ENCODE measurements around the gene DUSP8. TPM values are rescaled to one million over a fixed set of nuclear protein-coding genes. Genes with fewer than 3 reads are reported as not detected.
"Not testable (repeated sequence)": the region's sequence is repeated elsewhere in the genome, so short reads cannot be mapped to it uniquely, and the experiment has no call there.

DUSP8 gene
- 3.2 TPM for polyA plus RNA-seq (ENCODE audit: insufficient read length)
- long read RNA-seq, donor 1, full-length matches to known transcripts: 2 of 2 reads
- long read RNA-seq, donor 1, partial matches to known transcripts: 0 of 2 reads
- long read RNA-seq, donor 1, other reads (novel, unspliced or antisense): 0 of 2 reads
- long read RNA-seq, donor 2: 0 reads
- long read RNA-seq, donor 3: 0 reads
- long read RNA-seq, donor 4: 0 reads
- long read RNA-seq, donor 5, full-length matches to known transcripts: 1 of 1 reads
- long read RNA-seq, donor 5, partial matches to known transcripts: 0 of 1 reads
- long read RNA-seq, donor 5, other reads (novel, unspliced or antisense): 0 of 1 reads
- long read RNA-seq, donor 6: 0 reads
- long read RNA-seq, donor 7, full-length matches to known transcripts: 2 of 2 reads
- long read RNA-seq, donor 7, partial matches to known transcripts: 0 of 2 reads
- long read RNA-seq, donor 7, other reads (novel, unspliced or antisense): 0 of 2 reads
- long read RNA-seq, donor 8, full-length matches to known transcripts: 1 of 1 reads
- long read RNA-seq, donor 8, partial matches to known transcripts: 0 of 1 reads
- long read RNA-seq, donor 8, other reads (novel, unspliced or antisense): 0 of 1 reads

- peak; percentile 77 for DNase-seq
Observed at GRCh38 chr11:1572197-1573076, at the start of gene DUSP8. TSS of gene DUSP8 (minus strand) at chr11:1572271. CDS start at chr11:1565826, 6,445 bp downstream.

DNA sequence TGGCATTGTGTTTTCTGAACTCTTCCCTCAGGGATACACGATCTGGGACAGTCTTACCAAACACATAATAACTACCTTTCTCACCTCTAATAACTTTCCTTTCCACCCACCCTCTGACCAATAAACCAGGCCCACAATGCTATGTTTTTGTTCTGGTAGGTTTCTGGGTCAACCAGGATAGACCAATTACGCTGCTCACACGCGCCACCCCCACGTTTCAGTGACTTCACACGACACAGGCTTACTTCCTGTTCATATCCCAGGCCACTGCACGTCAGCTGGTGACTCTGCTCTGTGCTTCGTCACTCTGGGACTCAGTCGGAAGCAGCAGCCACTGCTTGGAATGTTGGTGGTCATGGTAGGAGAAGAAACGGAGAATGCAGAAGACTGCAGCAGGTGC is 47.4 kb upstream of the DUSP8 start:
- no peak for DNase-seq

GRCh38 chr11:1618231-1618630 is 46.2 kb upstream of the DUSP8 start:
- no peak for DNase-seq

DNA sequence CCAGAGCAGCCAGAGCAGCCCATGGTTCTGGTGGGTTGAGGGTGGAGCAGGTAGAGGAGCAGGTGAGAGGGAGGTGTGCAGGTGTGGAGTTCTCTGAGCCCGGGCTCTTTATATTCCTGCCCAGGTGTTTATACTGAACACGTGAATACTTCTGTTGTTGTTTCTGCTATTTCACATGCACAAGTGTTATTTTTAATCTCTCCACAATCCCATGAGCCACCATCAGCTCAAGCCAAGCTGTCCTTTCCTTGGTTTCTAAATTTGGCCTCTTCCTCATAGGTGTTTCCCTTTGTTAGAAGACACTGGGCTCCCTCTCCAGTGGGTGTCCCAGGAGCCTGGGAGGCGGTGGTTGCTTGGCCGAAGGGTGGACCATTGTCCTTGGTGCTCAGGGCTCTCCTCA is 36.3 kb upstream of the DUSP8 start, which contains the start of gene KRTAP5-3:
TSS of gene KRTAP5-3 (minus strand) at position 101 of the 400 bp plus-strand sequence. CDS start at position 23, 78 bp downstream.
- DNase-seq: no peak

DNA sequence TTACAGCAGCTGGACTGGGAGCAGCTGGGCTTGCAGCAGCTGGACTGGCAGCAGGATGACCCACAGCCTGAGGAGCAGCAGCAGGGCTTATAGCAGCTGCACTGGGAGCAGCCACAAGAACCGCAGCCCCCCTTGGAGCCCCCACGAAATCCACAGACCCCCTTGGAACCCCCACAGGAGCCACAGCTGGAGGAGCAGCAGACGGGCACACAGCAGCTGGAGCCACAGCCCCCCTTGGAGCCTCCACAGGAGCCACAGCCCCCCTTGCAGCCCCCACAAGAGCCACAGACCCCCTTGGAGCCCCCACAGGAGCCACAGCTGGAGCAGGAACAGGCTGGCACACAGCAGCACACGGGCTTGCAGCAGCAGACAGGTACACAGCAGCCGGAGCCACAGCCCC is 35.8 kb upstream of the DUSP8 start:
- DNase-seq: not testable (repeated sequence)

DNA sequence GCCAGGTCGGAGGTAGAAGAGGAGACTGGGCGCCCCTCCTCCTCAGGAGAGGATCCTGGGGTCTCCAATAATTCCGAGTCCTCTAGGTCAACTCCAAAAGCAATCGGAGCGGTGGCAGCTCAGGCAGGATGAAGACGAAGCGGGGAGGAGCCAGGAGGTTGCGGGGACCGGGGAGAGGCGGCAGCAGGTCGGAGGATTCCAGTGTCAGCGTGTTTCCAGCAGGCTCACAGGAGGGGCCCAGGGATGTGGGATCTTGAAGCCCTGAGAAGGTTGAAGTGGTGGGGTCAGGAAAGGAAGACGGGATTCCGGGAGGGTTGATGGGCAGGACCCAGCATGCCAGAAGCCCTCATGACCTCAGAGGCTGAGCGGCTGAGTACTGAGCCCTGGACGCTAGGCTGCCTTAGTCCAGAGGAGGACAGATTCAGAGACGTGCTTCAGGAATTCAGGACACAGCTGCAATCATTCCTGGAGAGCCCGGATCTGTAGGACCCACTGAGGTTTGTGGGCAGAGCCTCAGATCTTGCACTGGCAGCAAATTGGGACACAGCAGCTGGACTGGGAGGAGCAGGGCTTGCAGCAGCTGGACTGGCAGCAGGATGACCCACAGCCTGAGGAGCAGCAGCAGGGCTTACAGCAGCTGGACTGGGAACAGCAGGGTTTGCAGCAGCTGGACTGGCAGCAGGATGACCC is 35.2 kb upstream of the DUSP8 start:
- not testable (repeated sequence) for DNase-seq

GRCh38 chr11:1605923-1606322 is 33.9 kb upstream of the DUSP8 start:
- DNase-seq: not testable (repeated sequence)

DNA sequence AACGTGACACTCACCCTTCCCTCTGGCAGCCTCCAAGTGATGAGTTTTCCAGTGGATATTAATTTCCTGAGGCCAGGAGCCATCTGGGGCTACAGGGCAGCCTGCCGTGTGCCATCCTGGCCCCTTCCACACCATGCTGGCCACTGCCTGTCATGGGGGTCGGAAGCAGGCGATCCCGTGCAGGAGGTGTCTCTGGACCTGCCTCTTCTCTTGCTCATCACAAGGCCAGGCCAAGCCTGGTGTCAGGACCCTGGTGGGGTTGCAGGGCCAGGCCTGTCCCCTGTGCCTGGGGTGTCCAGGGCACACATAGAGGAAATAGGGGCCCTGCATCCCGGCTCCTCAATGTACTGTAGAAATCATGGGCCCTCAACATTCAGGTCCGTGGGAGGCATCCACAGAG is 32.6 kb upstream of the DUSP8 start:
- DNase-seq: no peak

DNA sequence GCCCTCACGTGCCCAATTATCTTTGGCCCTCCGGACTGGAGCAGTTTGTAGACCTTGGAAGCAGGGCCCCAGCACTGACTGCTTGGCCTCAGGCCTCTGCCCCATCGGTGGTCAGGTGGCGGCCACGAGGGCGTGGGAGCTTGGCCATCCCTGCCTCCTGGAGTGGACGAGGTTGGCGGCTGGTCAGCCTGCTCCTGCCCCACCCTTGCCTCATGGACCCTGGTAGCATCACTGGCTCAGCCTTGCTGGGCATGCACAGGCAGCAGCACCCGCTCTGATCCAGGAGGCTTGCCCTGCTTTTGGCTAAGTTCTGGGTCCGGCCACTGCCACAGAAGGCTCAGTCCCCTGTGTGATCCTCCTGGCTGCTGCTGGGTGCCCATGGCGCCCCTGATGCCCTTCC is 32.1 kb upstream of the DUSP8 start:
- no peak for DNase-seq

DNA sequence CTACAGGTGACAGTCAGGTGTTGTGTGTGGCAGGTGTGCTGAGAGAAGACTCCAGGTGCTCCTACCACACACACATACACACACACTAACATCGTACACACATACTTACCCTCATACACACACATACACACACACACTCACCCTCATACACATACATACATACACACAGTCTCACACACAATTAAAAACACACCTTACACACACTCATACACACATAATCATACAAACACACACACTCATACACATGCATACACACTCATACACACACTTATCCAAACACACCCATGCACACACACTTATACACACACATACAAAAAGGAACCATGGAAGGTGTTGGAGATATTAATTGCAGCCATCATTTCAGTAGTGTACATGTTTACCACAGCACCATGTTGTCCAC is 31.6 kb upstream of the DUSP8 start:
- no peak for DNase-seq

DNA sequence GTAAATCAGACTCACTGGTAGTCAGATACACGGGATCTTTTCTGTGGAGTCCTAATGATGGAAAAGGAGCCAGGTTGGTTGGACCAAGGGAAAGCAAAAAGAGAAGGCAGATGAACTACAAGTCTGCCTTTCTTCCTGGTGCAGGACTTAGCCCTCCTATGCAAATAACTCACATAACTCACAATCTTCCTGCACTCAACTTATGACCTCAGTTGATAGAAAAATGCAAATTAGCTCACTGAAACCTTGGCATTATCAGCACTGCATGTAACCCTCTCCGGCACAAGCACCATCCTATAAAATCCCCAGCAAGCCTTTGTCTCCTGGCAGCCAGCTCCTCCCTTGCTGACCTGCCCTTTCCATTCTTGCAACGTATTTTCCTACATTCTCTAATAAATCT is 29.6 kb upstream of the DUSP8 start:
- not testable (repeated sequence) for DNase-seq

DNA sequence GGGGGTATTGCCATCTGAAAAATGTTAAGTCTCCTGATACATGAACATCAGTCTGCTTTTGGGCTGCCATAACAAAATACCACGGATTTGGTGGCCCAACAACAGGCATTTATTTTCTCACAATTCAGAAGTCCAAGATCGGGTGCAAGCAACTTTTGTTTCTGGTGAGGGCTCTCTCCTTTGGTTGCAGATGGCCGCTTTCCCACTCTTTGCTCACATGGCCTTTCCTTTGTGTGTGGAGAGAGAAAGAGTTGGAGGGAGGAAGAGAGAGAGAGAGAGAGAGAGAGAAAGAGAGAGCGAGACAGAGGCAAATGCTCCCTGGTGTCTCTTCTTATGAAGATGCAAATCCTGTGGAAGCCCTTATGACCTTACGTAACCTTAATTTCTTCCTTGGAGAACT is 28.6 kb upstream of the DUSP8 start:
- no peak for DNase-seq

DNA sequence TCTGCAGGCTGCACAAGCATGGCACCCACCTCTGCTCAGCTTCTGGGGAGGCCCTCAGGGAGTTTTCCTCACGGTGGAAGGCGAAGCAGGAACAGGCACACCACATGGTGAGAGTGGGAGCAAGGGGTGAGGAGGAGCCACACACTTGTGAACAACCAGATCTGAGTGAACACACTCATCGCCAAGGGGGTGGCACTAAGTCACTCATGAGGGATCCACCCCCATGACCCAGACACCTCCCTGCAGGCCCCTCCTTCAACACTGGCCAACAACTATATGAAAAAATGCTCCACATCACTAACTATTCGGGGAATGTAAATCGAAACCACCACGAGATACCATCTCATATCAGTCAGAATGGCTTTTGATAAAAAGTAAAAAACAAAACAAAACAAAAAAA is 26.7 kb upstream of the DUSP8 start:
- DNase-seq: no peak

DNA sequence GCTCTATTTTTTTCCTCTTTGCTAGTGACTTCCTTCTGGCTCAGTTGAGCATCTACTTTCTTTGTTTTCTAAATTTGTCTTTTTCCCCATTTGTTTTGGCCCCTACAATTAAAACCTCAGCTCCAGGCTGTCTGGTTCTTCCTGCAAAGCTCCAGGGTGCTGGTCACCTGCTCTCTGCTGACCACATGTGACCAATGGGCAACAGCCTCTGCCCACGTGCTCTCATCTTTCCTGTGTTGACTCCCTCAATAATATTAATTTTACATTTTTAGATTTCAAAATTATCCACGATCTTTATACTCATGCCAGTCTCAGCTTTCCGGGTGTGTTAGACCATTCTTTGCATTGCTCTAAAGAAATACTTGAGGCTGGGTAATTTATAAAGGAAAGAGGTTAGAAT is 26.3 kb upstream of the DUSP8 start:
- not testable (repeated sequence) for DNase-seq

DNA sequence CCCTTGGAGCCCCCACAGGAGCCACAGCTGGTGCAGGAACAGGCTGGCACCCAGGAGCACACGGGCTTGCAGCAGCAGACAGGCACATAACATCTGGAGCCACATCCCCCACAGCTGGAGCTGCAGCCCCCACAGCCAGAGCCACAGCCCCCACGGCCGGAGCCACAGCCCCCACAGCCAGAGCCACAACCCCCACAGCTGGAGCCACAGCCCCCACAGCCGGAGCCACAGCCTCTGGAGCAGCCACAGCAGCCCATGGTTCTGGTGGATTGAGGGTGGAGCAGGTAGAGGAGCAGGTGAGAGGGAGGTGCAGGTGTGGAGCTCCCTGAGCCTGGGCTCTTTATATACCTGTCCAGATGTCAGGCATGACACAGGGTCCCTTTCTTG is 25.9 kb upstream of the DUSP8 start, which contains the start of gene KRTAP5-2:
TSS of gene KRTAP5-2 (minus strand) at position 301 of the 387 bp plus-strand sequence. CDS start at position 257, 44 bp downstream.
- DNase-seq: no peak

DNA sequence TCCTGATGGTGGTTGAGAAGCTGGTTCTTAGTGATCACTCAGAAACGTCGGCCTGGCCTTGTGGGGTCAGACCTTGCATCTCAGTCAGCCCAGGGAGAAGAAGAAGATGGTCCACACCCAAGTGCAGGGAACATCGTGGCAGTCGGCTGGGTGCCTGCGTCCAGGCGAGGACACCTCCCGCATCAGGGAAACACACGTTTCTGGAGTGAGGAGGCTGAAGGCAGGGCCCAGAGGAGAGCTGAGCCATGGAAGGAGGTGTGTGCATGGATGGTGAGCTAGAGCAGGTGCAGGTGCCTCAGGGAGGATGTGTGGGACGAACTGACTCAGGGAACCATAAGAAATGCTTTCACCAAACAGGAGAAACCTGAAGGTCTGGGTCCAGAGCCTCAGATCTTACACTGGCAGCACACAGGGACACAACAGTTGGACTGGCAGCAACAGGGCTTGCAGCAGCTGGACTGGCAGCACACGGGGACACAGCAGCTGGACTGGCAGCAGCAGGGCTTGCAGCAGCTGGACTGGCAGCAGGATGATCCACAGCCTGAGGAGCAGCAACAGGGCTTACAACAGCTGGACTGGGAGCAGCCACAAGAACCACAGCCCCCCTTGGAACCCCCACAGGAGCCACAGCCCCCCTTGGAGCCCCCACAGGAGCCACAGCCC is 25.4 kb upstream of the DUSP8 start:
- no peak for DNase-seq

DNA sequence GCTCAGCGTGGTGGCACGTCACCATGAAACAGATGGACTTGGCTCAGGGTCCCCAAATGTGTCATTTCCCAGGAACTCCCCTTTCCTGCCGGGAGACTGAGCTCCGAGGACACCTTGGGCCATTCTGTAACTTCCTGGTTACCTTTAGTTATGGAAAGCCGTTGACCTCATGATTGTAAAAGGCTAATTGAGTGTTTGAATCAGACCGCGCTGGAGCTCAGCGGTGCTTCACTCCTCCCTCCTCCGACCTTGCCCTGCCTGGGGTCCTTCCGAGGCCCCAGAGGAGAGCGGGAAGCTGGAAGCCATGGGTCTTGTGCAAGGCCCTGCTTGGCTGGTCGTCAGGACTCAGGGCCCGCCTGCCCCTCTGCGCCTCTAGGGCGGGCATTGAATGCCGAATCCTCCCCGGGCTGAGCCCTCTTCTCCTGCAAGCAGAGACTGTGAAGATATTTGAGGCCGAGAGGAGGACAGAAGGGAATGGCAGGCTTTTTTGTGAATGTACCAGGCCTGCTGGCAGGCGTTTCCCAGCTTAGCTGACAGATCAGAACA is 24.6 kb upstream of the DUSP8 start:
- DNase-seq: not testable (repeated sequence)

GRCh38 chr11:1595994-1596575 is 24.0 kb upstream of the DUSP8 start:
- not testable (repeated sequence) for DNase-seq

DNA sequence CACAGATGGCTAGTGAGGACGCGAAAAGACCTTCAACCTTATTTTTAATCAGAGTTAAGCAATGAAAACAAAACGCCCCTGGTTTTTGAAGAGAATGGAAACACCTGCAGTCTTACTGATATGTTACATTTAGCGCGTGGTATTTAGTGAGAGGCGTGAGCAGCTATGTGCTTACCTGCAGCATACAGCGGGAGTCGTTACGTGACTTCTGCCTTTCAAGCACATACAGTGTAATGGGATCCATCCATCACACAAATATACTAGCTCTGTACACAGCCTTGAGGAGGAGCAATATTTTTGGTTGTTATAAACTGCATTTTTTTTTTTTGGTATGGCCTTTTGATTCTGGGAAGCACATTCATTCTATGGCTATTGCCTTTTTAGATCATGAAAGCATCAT is 20.6 kb upstream of the DUSP8 start:
- no peak for DNase-seq

DNA sequence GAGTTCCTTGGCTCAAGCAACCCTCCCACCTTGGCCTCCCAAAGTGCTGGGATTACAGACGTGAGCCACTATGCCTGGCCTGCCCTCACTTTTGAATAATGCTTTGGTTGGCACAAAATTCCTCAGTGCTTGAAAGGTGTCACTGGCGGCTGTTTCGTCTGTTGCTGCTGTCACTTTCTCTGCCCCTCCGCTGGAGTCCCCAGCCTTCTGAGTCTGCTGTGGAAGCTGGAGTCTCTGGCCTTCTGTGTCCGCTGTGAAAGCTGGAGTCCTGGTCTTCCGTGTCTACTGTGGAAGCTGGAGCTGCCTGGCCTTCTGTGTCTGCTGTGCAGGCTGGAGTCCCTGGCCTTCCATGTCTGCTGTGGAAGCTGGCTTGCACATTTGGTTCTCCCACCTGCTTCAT is 17.9 kb upstream of the DUSP8 start:
- no peak for DNase-seq

Data from left kidney (tissue), 8 donors.